ENCODE results near the gene EPX. TPM values are rescaled to one million over a fixed set of nuclear protein-coding genes. Genes with fewer than 3 reads are reported as not detected.

Gene EPX
- total RNA-seq, 1 donor from 2014 or later, result not detected

GRCh38 chr17:58252141-58252540 is 59.6 kb downstream of the EPX start:
- H3K4me3 Mint-ChIP-seq (ENCODE audit: low read depth), result no peak overlapping the region
- intact Hi-C loops (cut with micrococcal nuclease), result no loop called here
- no peak overlapping the region for H3K27ac Mint-ChIP-seq
- H3K9me3 Mint-ChIP-seq, result no peaks in the 10 kb centered on the region
- no peaks in the 10 kb centered on the region for H3K36me3 Mint-ChIP-seq (ENCODE audit: low read depth)
- H3K4me1 Mint-ChIP-seq (ENCODE audit: low read depth), result peaks cover 15% of the 10 kb centered on the region
- DNase-seq (ENCODE audit: low spot score), result no peak
- H3K27me3 Mint-ChIP-seq (ENCODE audit: low read depth), result peaks cover 46% of the 10 kb centered on the region

GRCh38 chr17:58253082-58253481 is 60.6 kb downstream of the EPX start:
- intact Hi-C loops (cut with micrococcal nuclease), result no loop called here
- Mint-ChIP-seq H3K36me3 (ENCODE audit: low read depth) (no peaks in the 10 kb centered on the region), H3K9me3 (no peaks in the 10 kb centered on the region), H3K4me1 (ENCODE audit: low read depth) (peaks cover 9% of the 10 kb centered on the region), H3K27ac (no peak overlapping the region), H3K4me3 (ENCODE audit: low read depth) (no peak overlapping the region), H3K27me3 (ENCODE audit: low read depth) (peaks cover 51% of the 10 kb centered on the region)
- no peak for DNase-seq (ENCODE audit: low spot score)

Other genes starting within 250 kb of the EPX start
- gene CUEDC1, start 237.3 kb upstream of the EPX start, total RNA-seq, result 0.30 and 0.34 TPM in 2 replicates
- gene VEZF1, start 204.5 kb upstream of the EPX start, total RNA-seq, result 37.1 and 38.7 TPM in 2 replicates
- gene SRSF1, start 185.5 kb upstream of the EPX start, total RNA-seq, result 448 and 450 TPM in 2 replicates
- 33.3 and 33.6 TPM in 2 replicates for gene DYNLL2, start 109.3 kb upstream of the EPX start, total RNA-seq
- 0.05 and 0.09 TPM in 2 replicates for gene OR4D1, start 44.3 kb upstream of the EPX start, total RNA-seq
- gene OR4D2, start 25.7 kb upstream of the EPX start, total RNA-seq, result not detected in 2 replicates
- gene MKS1, start 26.5 kb downstream of the EPX start, total RNA-seq, result 18.8 and 20.5 TPM in 2 replicates
- gene LPO, start 45.9 kb downstream of the EPX start, total RNA-seq, result not detected in 2 replicates
- not detected in 2 replicates for gene MPO, start 88.2 kb downstream of the EPX start, total RNA-seq
- 21.9 and 22.3 TPM in 2 replicates for gene TSPOAP1, start 136.1 kb downstream of the EPX start, total RNA-seq
- 153 and 160 TPM in 2 replicates for gene SUPT4H1, start 159.5 kb downstream of the EPX start, total RNA-seq
- gene RNF43, start 224.8 kb downstream of the EPX start, total RNA-seq, result 20.5 and 23.9 TPM in 2 replicates

Data from activated T-helper 2 cell treated with anti-CD3 and anti-CD28 coated beads, Interferon-gamma antibody, Interleukin-2, Interleukin-4, amounts not matched to agents 10 μg/mL and 5 μg/mL and 100 μg/mL, durations not matched to agents 14 hours and 24 hours and 36 hours (primary cell).